ENCODE measurements around the gene CLIP2. TPM values are rescaled to one million over a fixed set of nuclear protein-coding genes. Genes with fewer than 3 reads are reported as not detected.

The CLIP2 gene
- total RNA-seq, 1 experiment from 2014 or later, result 21.6 TPM

GRCh38 chr7:74362266-74362665, 73.1 kb downstream of the CLIP2 start:
- Mint-ChIP-seq H3K4me1 (peaks cover 3 to 10% of the 10 kb centered on the region in 2 experiments), H3K9me3 (no peaks in the 10 kb centered on the region; a peak in 1 of 5 replicates), H3K27me3 (ENCODE audit: low read depth) (no peaks in the 10 kb centered on the region), H3K27ac (no peak overlapping the region), H3K36me3 (ENCODE audit: insufficient read depth in 1 of 3, low read depth in 3 of 3) (peaks cover 12 to 28% (median 16%) of the 10 kb centered on the region in 3 experiments), H3K4me3 (no peak overlapping the region)
- Histone ChIP-seq H2AK5ac (ENCODE audit: insufficient read length, low read length) (no peak overlapping the region), H3K4ac (ENCODE audit: low read depth, low read length) (no peak overlapping the region), H3K9me3 (ENCODE audit: control insufficient read depth, low read depth, low read length) (no peaks in the 10 kb centered on the region), H2AFZ (ENCODE audit: low read length) (no peak overlapping the region), H3K27me3 (ENCODE audit: insufficient read depth, low read length) (no peaks in the 10 kb centered on the region), H4K5ac (ENCODE audit: insufficient read length, low read depth, low read length) (no peak overlapping the region), H3K79me1 (ENCODE audit: insufficient read depth, low read depth, low read length, poor library complexity, severe bottlenecking) (no peaks in the 10 kb centered on the region), H2BK5ac (ENCODE audit: insufficient read length, low read length) (no peak overlapping the region), H3K56ac (ENCODE audit: insufficient read length, low read depth, low read length) (no peak overlapping the region), H3K79me2 (ENCODE audit: insufficient read depth, low read length) (no peaks in the 10 kb centered on the region), H4K20me1 (ENCODE audit: control insufficient read depth, insufficient read depth, insufficient read length) (no peaks in the 10 kb centered on the region), H3K27ac (ENCODE audit: insufficient read length, low read depth, low read length) (no peak overlapping the region), H3K23me2 (ENCODE audit: insufficient read length, low read depth, low read length, poor library complexity, severe bottlenecking) (no peaks in the 10 kb centered on the region), H3K23ac (ENCODE audit: insufficient read length, low read depth, low read length) (no peak overlapping the region), H3K4me2 (ENCODE audit: insufficient read depth, insufficient read length, low read length) (no peak overlapping the region), H3K4me1 (ENCODE audit: insufficient read depth, low read length) (0 out of 2 replicates have a peak, but pooled peaks cover 3% of the 10 kb centered on the region), H3K9ac (ENCODE audit: extremely low read depth, insufficient read length, low read length) (no peak overlapping the region), H2BK15ac (ENCODE audit: low read depth, low read length) (no peak overlapping the region), H2BK12ac (ENCODE audit: insufficient read length, low read depth, low read length) (no peak overlapping the region), H3K14ac (ENCODE audit: insufficient read depth, low read length) (no peak overlapping the region), H3K18ac (ENCODE audit: insufficient read length, low read depth, low read length) (no peak overlapping the region), H4K8ac (replicated peaks; ENCODE audit: insufficient read length, low read depth, low read length) (no peak overlapping the region), H3T11ph (ENCODE audit: low read length) (no peak overlapping the region), H2BK20ac (ENCODE audit: low read depth, low read length, poor library complexity, severe bottlenecking) (no peak overlapping the region), H2BK120ac (ENCODE audit: low read depth, low read length, poor library complexity, severe bottlenecking) (no peak overlapping the region), H4K91ac (ENCODE audit: insufficient read length, low read depth, low read length) (no peak overlapping the region)
- TF ChIP-seq CTCF (conservative IDR thresholded peaks at IDR 0.05), result no peak
- WGBS (ENCODE audit: extremely low coverage, insufficient read length, low lambda C conversion rate), result no CpG with 5 or more reads among the region's 6 CpGs
- no peak for DNase-seq

All from H9 (cell line).